ENCODE measurements around the gene YEATS2. TPM values are rescaled to one million over a fixed set of nuclear protein-coding genes. Genes with fewer than 3 reads are reported as not detected.

The YEATS2 gene
- total and polyA plus RNA-seq, 2 of the 4 experiments (the other 2 are of a cell fraction): 30.1 to 43.0 TPM

- H2BK5ac ChIP-seq (ENCODE audit: low read depth, low read length, poor library complexity, severe bottlenecking): no peak overlapping the region
- H3K4me3 ChIP-seq (ENCODE audit: insufficient read depth, low read depth, low read length): no peak overlapping the region
- BruUV-seq (replicated peaks): no TSS peak
- dilution Hi-C loops (cut with HindIII; ENCODE audit: low sequenced_read_pairs, unreplicated experiment): no loop called here
- ChIA-PET POLR2A (ENCODE audit: unreplicated experiment) (no interaction called here), CTCF (interaction anchor here (0.9 to 1.8 kb wide), 2 partner anchors 9 to 22 kb away, joined by 3 to 4 read pairs; partner anchors contain the start of gene MAP6D1)
- no peak overlapping the region for H2AK5ac ChIP-seq (ENCODE audit: low read depth, low read length)
- no peak overlapping the region for H3K18ac ChIP-seq (ENCODE audit: low read depth, low read length)
- H2BK20ac ChIP-seq (ENCODE audit: low read depth, low read length): no peak overlapping the region
- intact Hi-C loops (cut with micrococcal nuclease): no loop called here
- no peak overlapping the region for H2AFZ ChIP-seq (replicated peaks; ENCODE audit: low read length, poor library complexity)
- no peaks in the 10 kb centered on the region for H3K9me3 ChIP-seq (ENCODE audit: control insufficient read depth, insufficient read depth, low read length)
- no peak overlapping the region for H2BK15ac ChIP-seq (ENCODE audit: low read depth, low read length)
- H4K8ac ChIP-seq (ENCODE audit: low read depth in 2 of 2, low read length in 2 of 2): no peak overlapping the region
- no peak overlapping the region for H3K23ac ChIP-seq (ENCODE audit: low read depth, low read length)
- H2BK120ac ChIP-seq (ENCODE audit: low read depth, low read length): no peak overlapping the region
- no CpG with 5 or more reads among the region's 9 CpGs for WGBS, 2 experiments (ENCODE audit: extremely low coverage in 2 of 2, insufficient read length in 1 of 2)
- H3K4me2 ChIP-seq (ENCODE audit: low read depth, low read length): no peak overlapping the region
- peaks cover 25% of the 10 kb centered on the region for H3K36me3 ChIP-seq (ENCODE audit: control insufficient read depth, insufficient read depth, low read length)
- no peak overlapping the region for H3K4ac ChIP-seq (ENCODE audit: low read depth, low read length)
- no peak overlapping the region for H3K56ac ChIP-seq (ENCODE audit: extremely low read depth, insufficient read depth, low read length)
- TF ChIP-seq ELK1 (IDR thresholded peaks at IDR 0.05; ENCODE audit: borderline replicate concordance, low read depth, low read length) (no peak), SMC3 (IDR thresholded peaks at IDR 0.05; ENCODE audit: low read depth, low read length) (no peak), MXI1 (IDR thresholded peaks at IDR 0.05; ENCODE audit: borderline replicate concordance, low read depth, low read length) (no peak), POLR2A (IDR thresholded peaks at IDR 0.05; ENCODE audit: low read depth, low read length) (no peak), MAFK (IDR thresholded peaks at IDR 0.05; ENCODE audit: low read depth, low read length) (no peak)
- TF ChIP-seq, protein P1, sequence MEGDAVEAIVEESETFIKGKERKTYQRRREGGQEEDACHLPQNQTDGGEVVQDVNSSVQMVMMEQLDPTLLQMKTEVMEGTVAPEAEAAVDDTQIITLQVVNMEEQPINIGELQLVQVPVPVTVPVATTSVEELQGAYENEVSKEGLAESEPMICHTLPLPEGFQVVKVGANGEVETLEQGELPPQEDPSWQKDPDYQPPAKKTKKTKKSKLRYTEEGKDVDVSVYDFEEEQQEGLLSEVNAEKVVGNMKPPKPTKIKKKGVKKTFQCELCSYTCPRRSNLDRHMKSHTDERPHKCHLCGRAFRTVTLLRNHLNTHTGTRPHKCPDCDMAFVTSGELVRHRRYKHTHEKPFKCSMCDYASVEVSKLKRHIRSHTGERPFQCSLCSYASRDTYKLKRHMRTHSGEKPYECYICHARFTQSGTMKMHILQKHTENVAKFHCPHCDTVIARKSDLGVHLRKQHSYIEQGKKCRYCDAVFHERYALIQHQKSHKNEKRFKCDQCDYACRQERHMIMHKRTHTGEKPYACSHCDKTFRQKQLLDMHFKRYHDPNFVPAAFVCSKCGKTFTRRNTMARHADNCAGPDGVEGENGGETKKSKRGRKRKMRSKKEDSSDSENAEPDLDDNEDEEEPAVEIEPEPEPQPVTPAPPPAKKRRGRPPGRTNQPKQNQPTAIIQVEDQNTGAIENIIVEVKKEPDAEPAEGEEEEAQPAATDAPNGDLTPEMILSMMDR (conservative IDR thresholded peaks at IDR 0.05; ENCODE audit: low read depth, low read length): no peak
- H3K79me1 ChIP-seq (ENCODE audit: low read depth in 1 of 2, low read length in 2 of 2): peaks cover 0 to 8% of the 10 kb centered on the region in 2 experiments; a peak in 1 of 4 replicates
- H3K27ac ChIP-seq (ENCODE audit: insufficient read depth, low read length): no peak overlapping the region
- no peak overlapping the region for H3K14ac ChIP-seq (replicated peaks; ENCODE audit: low read depth, low read length)
- no peak overlapping the region for H4K91ac ChIP-seq (ENCODE audit: insufficient read depth, low read depth, low read length)
- no peak overlapping the region for H4K5ac ChIP-seq (ENCODE audit: low read depth, low read length)
- DNase-seq (no peak), ATAC-seq (ENCODE audit: low read depth) (no peak)
- H3K9me1 ChIP-seq (ENCODE audit: insufficient read depth, low read length): peaks cover 5% of the 10 kb centered on the region; the same call in 1 of the 2 replicates
- H4K20me1 ChIP-seq (ENCODE audit: insufficient read depth, low read length): peaks cover 6% of the 10 kb centered on the region
- in situ Hi-C loops (cut with MboI; ENCODE audit: low sequenced_read_pairs): no loop called here
- no peak overlapping the region for H3K9ac ChIP-seq (ENCODE audit: low read depth, low read length)
- H2AK9ac ChIP-seq (replicated peaks; ENCODE audit: low read depth, low read length, poor library complexity): no peak overlapping the region
- no peaks in the 10 kb centered on the region for H3K27me3 ChIP-seq (ENCODE audit: control insufficient read depth, insufficient read depth, low read length)
- peaks cover 2% of the 10 kb centered on the region for H3K4me1 ChIP-seq (ENCODE audit: control insufficient read depth, insufficient read depth, low read length)
Observed at GRCh38 chr3:183815563-183815940, 118.0 kb downstream of the YEATS2 start.

All from IMR-90 (cell line).